GM18861 (cell line): ENCODE results near the gene UQCC5.

Source experiments
- ATAC-seq: cut with Tn5 transposase; IDR thresholded peaks from one replicate; pipeline ENCODE4 v1.9.1; 2021; ENCODE audit not compliant: unreplicated experiment

Gene UQCC5

GRCh38 chr3:52503788-52504424 lies 32.5 kb upstream of the UQCC5 start:
- no peak for ATAC-seq

GRCh38 chr3:52504977-52505376 lies 31.4 kb upstream of the UQCC5 start:
- no peak for ATAC-seq

- ATAC-seq, result no peak
These were observed 30.0 kb upstream of the UQCC5 start for GRCh38 chr3:52506266-52506966.

GRCh38 chr3:52507359-52507758 lies 29.0 kb upstream of the UQCC5 start:
- no peak for ATAC-seq

- ATAC-seq, result no peak
These were observed 26.6 kb upstream of the UQCC5 start for GRCh38 chr3:52509753-52510328.

GRCh38 chr3:52511509-52511908 lies 24.9 kb upstream of the UQCC5 start:
- ATAC-seq, result no peak

- no peak for ATAC-seq
These were observed 24.3 kb upstream of the UQCC5 start for GRCh38 chr3:52512105-52512504.

GRCh38 chr3:52512727-52513126 lies 23.7 kb upstream of the UQCC5 start:
- no peak for ATAC-seq

- no peak for ATAC-seq
These were observed 23.1 kb upstream of the UQCC5 start for GRCh38 chr3:52513281-52513680.

GRCh38 chr3:52514576-52514975 lies 21.8 kb upstream of the UQCC5 start:
- ATAC-seq, result no peak

GRCh38 chr3:52515192-52515591 lies 21.2 kb upstream of the UQCC5 start:
- ATAC-seq, result no peak

GRCh38 chr3:52516509-52517195 lies 19.8 kb upstream of the UQCC5 start:
- ATAC-seq, result no peak

GRCh38 chr3:52517796-52518722 lies 18.3 kb upstream of the UQCC5 start:
- no peak for ATAC-seq

- no peak for ATAC-seq
These were observed 17.5 kb upstream of the UQCC5 start for GRCh38 chr3:52518723-52519444.

GRCh38 chr3:52519445-52520140 lies 16.8 kb upstream of the UQCC5 start:
- ATAC-seq, result no peak

- no peak for ATAC-seq
These were observed 16.2 kb upstream of the UQCC5 start for GRCh38 chr3:52520141-52520667.

GRCh38 chr3:52520716-52521487 lies 15.5 kb upstream of the UQCC5 start:
- ATAC-seq, result no peak

- ATAC-seq, result no peak
These were observed 14.9 kb upstream of the UQCC5 start for GRCh38 chr3:52521488-52521824.
